ENCODE data around the gene ZBTB16. TPM values are rescaled to one million over a fixed set of nuclear protein-coding genes. Genes with fewer than 3 reads are reported as not detected.
A peak's percentile ranks its signal among the peaks of the same experiment; 100 is the strongest.

The ZBTB16 gene
- total and polyA plus RNA-seq, 2 of the 13 experiments (the other 11 are each of a cell fraction or from before 2014, with no cell fraction given), result not detected

DNA sequence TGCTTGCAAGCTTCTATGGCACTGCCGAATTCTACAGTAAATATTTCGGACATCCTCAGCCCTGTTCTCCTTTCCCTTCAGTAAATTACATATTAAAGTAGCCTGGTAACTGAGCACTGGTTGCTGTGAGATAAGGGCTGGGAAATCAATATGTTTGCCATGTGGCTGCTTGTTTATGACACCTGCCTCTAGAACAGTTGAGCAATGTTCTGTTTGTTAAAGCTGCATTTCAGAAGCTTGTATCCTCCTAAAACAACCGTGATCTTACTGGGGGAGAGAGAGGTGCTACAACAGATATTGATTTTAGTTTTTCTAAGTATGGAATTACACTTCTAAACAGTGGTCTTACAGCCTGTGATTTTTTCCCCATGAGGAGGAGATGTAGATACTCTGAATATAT is 39.4 kb downstream of the ZBTB16 start (continued):
- TF ChIP-seq, protein P1, sequence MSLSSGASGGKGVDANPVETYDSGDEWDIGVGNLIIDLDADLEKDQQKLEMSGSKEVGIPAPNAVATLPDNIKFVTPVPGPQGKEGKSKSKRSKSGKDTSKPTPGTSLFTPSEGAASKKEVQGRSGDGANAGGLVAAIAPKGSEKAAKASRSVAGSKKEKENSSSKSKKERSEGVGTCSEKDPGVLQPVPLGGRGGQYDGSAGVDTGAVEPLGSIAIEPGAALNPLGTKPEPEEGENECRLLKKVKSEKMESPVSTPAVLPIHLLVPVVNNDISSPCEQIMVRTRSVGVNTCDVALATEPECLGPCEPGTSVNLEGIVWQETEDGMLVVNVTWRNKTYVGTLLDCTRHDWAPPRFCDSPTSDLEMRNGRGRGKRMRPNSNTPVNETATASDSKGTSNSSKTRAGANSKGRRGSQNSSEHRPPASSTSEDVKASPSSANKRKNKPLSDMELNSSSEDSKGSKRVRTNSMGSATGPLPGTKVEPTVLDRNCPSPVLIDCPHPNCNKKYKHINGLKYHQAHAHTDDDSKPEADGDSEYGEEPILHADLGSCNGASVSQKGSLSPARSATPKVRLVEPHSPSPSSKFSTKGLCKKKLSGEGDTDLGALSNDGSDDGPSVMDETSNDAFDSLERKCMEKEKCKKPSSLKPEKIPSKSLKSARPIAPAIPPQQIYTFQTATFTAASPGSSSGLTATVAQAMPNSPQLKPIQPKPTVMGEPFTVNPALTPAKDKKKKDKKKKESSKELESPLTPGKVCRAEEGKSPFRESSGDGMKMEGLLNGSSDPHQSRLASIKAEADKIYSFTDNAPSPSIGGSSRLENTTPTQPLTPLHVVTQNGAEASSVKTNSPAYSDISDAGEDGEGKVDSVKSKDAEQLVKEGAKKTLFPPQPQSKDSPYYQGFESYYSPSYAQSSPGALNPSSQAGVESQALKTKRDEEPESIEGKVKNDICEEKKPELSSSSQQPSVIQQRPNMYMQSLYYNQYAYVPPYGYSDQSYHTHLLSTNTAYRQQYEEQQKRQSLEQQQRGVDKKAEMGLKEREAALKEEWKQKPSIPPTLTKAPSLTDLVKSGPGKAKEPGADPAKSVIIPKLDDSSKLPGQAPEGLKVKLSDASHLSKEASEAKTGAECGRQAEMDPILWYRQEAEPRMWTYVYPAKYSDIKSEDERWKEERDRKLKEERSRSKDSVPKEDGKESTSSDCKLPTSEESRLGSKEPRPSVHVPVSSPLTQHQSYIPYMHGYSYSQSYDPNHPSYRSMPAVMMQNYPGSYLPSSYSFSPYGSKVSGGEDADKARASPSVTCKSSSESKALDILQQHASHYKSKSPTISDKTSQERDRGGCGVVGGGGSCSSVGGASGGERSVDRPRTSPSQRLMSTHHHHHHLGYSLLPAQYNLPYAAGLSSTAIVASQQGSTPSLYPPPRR (CRISPR knock-in tag; IDR thresholded peaks at IDR 0.05; ENCODE audit: borderline replicate concordance), result peak; percentile 77; the same call in 1 of the 2 replicates
- peak; percentile 98 for TF ChIP-seq FOXP4 (CRISPR knock-in tag; IDR thresholded peaks at IDR 0.05)
- peak; percentile 15; the same call in 1 of the 2 replicates for TF ChIP-seq HNF4A (CRISPR knock-in tag; IDR thresholded peaks at IDR 0.05)
- TF ChIP-seq U2AF1 (optimal IDR thresholded peaks at IDR 0.05; ENCODE audit: low read depth, low read length), result no peak
- TF ChIP-seq IRF2 (CRISPR knock-in tag; IDR thresholded peaks at IDR 0.05), result peak; percentile 62; the same call in 1 of the 2 replicates
- TF ChIP-seq MYPOP (CRISPR knock-in tag; IDR thresholded peaks at IDR 0.05), result peak; percentile 38; the same call in 1 of the 2 replicates
- no peak for TF ChIP-seq MAFG (CRISPR knock-in tag; IDR thresholded peaks at IDR 0.05)
- no peak for TF ChIP-seq ZFP41 (CRISPR knock-in tag; IDR thresholded peaks at IDR 0.05; ENCODE audit: borderline replicate concordance)
- 0 out of 2 replicates have a peak, but pooled peaks have one; percentile 15 for TF ChIP-seq GABPB1 (CRISPR knock-in tag; IDR thresholded peaks at IDR 0.05)
- TF ChIP-seq CEBPB (IDR thresholded peaks at IDR 0.05; ENCODE audit: borderline replicate concordance, low read depth, low read length), result peak; percentile 88
- no peak for TF ChIP-seq ZC3H4 (CRISPR knock-in tag; IDR thresholded peaks at IDR 0.05; ENCODE audit: borderline replicate concordance)
- TF ChIP-seq MXI1 (IDR thresholded peaks at IDR 0.05; ENCODE audit: borderline replicate concordance, low read depth, low read length), result no peak; the same call in 2 of the 3 replicates
- TF ChIP-seq, protein P2, sequence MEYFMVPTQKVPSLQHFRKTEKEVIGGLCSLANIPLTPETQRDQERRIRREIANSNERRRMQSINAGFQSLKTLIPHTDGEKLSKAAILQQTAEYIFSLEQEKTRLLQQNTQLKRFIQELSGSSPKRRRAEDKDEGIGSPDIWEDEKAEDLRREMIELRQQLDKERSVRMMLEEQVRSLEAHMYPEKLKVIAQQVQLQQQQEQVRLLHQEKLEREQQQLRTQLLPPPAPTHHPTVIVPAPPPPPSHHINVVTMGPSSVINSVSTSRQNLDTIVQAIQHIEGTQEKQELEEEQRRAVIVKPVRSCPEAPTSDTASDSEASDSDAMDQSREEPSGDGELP (IDR thresholded peaks at IDR 0.05; ENCODE audit: borderline replicate concordance, low read depth), result peak; percentile 40; the same call in 1 of the 2 replicates
- no peak for TF ChIP-seq ARID2 (CRISPR knock-in tag; IDR thresholded peaks at IDR 0.05; ENCODE audit: borderline replicate concordance)
- TF ChIP-seq ZNF512B (CRISPR knock-in tag; IDR thresholded peaks at IDR 0.05; ENCODE audit: borderline replicate concordance), result no peak
- TF ChIP-seq HOXA7 (CRISPR knock-in tag; IDR thresholded peaks at IDR 0.05), result no peak
- no peak for TF ChIP-seq ZNF703 (CRISPR knock-in tag; IDR thresholded peaks at IDR 0.05; ENCODE audit: borderline replicate concordance)
- peak; percentile 49; the same call in 1 of the 2 replicates for TF ChIP-seq ZBTB20 (CRISPR knock-in tag; IDR thresholded peaks at IDR 0.05; ENCODE audit: borderline replicate concordance, low read depth)

All from HepG2 (cell line).